H1 (cell line): ENCODE measurements around the gene NOL4L. TPM values are rescaled to one million over a fixed set of nuclear protein-coding genes. Genes with fewer than 3 reads are reported as not detected.

Experiments
- CTCF ChIA-PET: fragments of 300-600 bp; sonication (Branson Sonifier 250); formaldehyde crosslinking; loops from one replicate; lab custom pipeline; 2021; ENCODE audit not compliant: partially characterized antibody; lab: Charles Lee
- POLR2A ChIA-PET: fragments of 300-600 bp; sonication (Branson Sonifier 250); formaldehyde crosslinking; loops from one replicate; lab custom pipeline; 2021; ENCODE audit warnings: inconsistent platforms; ENCODE audit not compliant: partially characterized antibody; lab: Charles Lee
- DNase-seq, 2 experiments: peaks; one replicate each; pipeline versions ENCODE4 v3.0.0 to v3.0.0-alpha.2; 2010 to 2022; ENCODE audit warnings: low spot score in 2 of 2, low read depth in 1 of 2, mixed read lengths in 1 of 2
- FAIRE-seq: peaks from 2 replicates; lab custom pipeline; 2011; peaks lifted over from hg19 to GRCh38; lab: Jason Lieb, UNC
- H2AFZ ChIP-seq: 2 replicates; pipeline ENCODE4 v1.8.1; 2012; ENCODE audit warnings: low read length, inconsistent platforms
- H2AK5ac ChIP-seq: 2 replicates; pipeline ENCODE4 v1.6.1; 2013; ENCODE audit warnings: low read depth, low read length
- H2BK120ac ChIP-seq: replicated peaks from 2 replicates; pipeline ENCODE3; 2013; ENCODE audit warnings: low read depth, low read length, inconsistent platforms
- H2BK12ac ChIP-seq: 2 replicates; pipeline ENCODE4 v1.6.1; 2013; ENCODE audit warnings: low read depth, low read length
- H2BK15ac ChIP-seq: 2 replicates; pipeline ENCODE4 v1.6.1; 2013; ENCODE audit warnings: low read length
- H2BK20ac ChIP-seq: 2 replicates; pipeline ENCODE4 v1.6.1; 2013; ENCODE audit warnings: low read length
- H2BK5ac ChIP-seq: 2 replicates; pipeline ENCODE4 v1.6.1; 2013; ENCODE audit warnings: low read depth, low read length
- H3K14ac ChIP-seq: 2 replicates; pipeline ENCODE4 v1.6.1; 2013; ENCODE audit warnings: inconsistent platforms; ENCODE audit not compliant: insufficient read length
- H3K18ac ChIP-seq: 2 replicates; pipeline ENCODE4 v1.6.1; 2013; ENCODE audit warnings: low read length; ENCODE audit errors: extremely low read depth
- H3K23ac ChIP-seq: 2 replicates; pipeline ENCODE4 v1.6.1; 2013; ENCODE audit warnings: inconsistent platforms; ENCODE audit not compliant: insufficient read length
- H3K23me2 ChIP-seq: 2 replicates; pipeline ENCODE4 v1.6.1; 2013; ENCODE audit warnings: low read depth, low read length
- H3K27ac ChIP-seq: 2 replicates; pipeline ENCODE4 v1.6.1; 2011; ENCODE audit warnings: low read depth, low read length, inconsistent platforms
- H3K27me3 ChIP-seq, 4 experiments: replicated peaks in 1 of 4; 1 replicate in 1 of 4; 2 replicates in 3 of 4; pipeline versions ENCODE4 v1.6.1 to v1.8.1; 2011 to 2013; ENCODE audit warnings: low read length in 3 of 4, mild to moderate bottlenecking in 3 of 4, inconsistent platforms in 2 of 4, mixed read lengths in 2 of 4, moderate library complexity in 1 of 4; ENCODE audit not compliant: control insufficient read depth in 3 of 4, insufficient read depth in 3 of 4; ENCODE audit errors: extremely low read depth in 1 of 4
- H3K36me3 ChIP-seq, 4 experiments: 2 replicates each; pipeline versions ENCODE4 v1.6.1 to v1.8.1; 2011 to 2013; ENCODE audit warnings: mild to moderate bottlenecking in 4 of 4, low read length in 3 of 4, moderate library complexity in 2 of 4, control low read depth in 1 of 4, inconsistent platforms in 1 of 4; ENCODE audit not compliant: insufficient read depth in 4 of 4, control insufficient read depth in 2 of 4
- H3K4ac ChIP-seq: replicated peaks from 2 replicates; pipeline ENCODE3; 2013; ENCODE audit warnings: low read length, low read depth, mixed read lengths, inconsistent platforms; ENCODE audit not compliant: insufficient read length
- H3K4me1 ChIP-seq, 4 experiments: replicated peaks in 1 of 4; 1 replicate in 1 of 4; 2 replicates in 3 of 4; pipeline versions ENCODE4 v1.6.1 to v1.8.1; 2011 to 2013; ENCODE audit warnings: low read length in 3 of 4, inconsistent platforms in 2 of 4, mixed read lengths in 1 of 4; ENCODE audit not compliant: insufficient read depth in 4 of 4, control insufficient read depth in 3 of 4
- H3K4me2 ChIP-seq, 2 experiments: 2 replicates each; pipeline versions ENCODE4 v1.6.1 to v1.8.1; 2011 to 2013; ENCODE audit warnings: low read depth in 2 of 2, low read length in 2 of 2, control low read depth in 1 of 2, inconsistent platforms in 1 of 2, mild to moderate bottlenecking in 1 of 2; ENCODE audit not compliant: insufficient read depth in 1 of 2
- H3K4me3 ChIP-seq, 4 experiments: fragments of 200-600, 300-600 bp in 1 of 4; sonication (generic), shearing (Covaris generic), sonication (Bioruptor Twin) in 1 of 4; 2 replicates each; pipeline versions ENCODE4 v1.5.1 to v1.8.1; 2011 to 2016; ENCODE audit warnings: low read length in 4 of 4, low read depth in 3 of 4, control low read depth in 2 of 4, inconsistent platforms in 2 of 4, mild to moderate bottlenecking in 2 of 4, mixed read lengths in 1 of 4, moderate library complexity in 1 of 4; ENCODE audit not compliant: insufficient read depth in 2 of 4; ENCODE audit errors: extremely low read depth in 1 of 4
- H3K56ac ChIP-seq: replicated peaks from 2 replicates; pipeline ENCODE3; 2013; ENCODE audit warnings: low read depth, mild to moderate bottlenecking, mixed read lengths, low read length, inconsistent platforms; ENCODE audit not compliant: insufficient read length
- H3K79me1 ChIP-seq: 2 replicates; pipeline ENCODE4 v1.6.1; 2013; ENCODE audit warnings: low read depth, low read length, control low read depth
- H3K79me2 ChIP-seq, 2 experiments: 2 replicates each; pipeline versions ENCODE4 v1.6.1 to v1.8.1; 2012 to 2013; ENCODE audit warnings: low read length in 2 of 2, mild to moderate bottlenecking in 2 of 2, inconsistent platforms in 1 of 2; ENCODE audit not compliant: insufficient read depth in 2 of 2, control insufficient read depth in 1 of 2
- H3K9ac ChIP-seq, 4 experiments: replicated peaks in 1 of 4; 1 replicate in 1 of 4; 2 replicates in 3 of 4; pipeline versions ENCODE4 v1.6.1 to v1.8.1; 2011 to 2013; ENCODE audit warnings: low read depth in 3 of 4, low read length in 3 of 4, control low read depth in 2 of 4, mild to moderate bottlenecking in 2 of 4, moderate library complexity in 2 of 4, inconsistent platforms in 1 of 4; ENCODE audit errors: extremely low read depth in 1 of 4
- H3K9me3 ChIP-seq, 2 experiments: 2 replicates each; pipeline versions ENCODE4 v1.6.1 to v1.8.1; 2012 to 2013; ENCODE audit warnings: mild to moderate bottlenecking in 2 of 2, moderate library complexity in 2 of 2, control low read depth in 1 of 2, inconsistent platforms in 1 of 2, low read depth in 1 of 2, low read length in 1 of 2, mixed read lengths in 1 of 2; ENCODE audit not compliant: insufficient read depth in 2 of 2
- H4K20me1 ChIP-seq, 2 experiments: replicated peaks in 1 of 2; 2 replicates each; pipeline versions ENCODE3 to v1.8.1; 2011 to 2013; ENCODE audit warnings: inconsistent platforms in 2 of 2, low read length in 2 of 2, mild to moderate bottlenecking in 1 of 2; ENCODE audit not compliant: insufficient read depth in 2 of 2, control insufficient read depth in 1 of 2
- H4K5ac ChIP-seq: 2 replicates; pipeline ENCODE4 v1.6.1; 2013; ENCODE audit warnings: low read length, low read depth, mixed read lengths, inconsistent platforms; ENCODE audit not compliant: insufficient read length
- H4K8ac ChIP-seq: 2 replicates; pipeline ENCODE4 v1.8.0; 2013; ENCODE audit warnings: mild to moderate bottlenecking, moderate library complexity, low read length, inconsistent platforms; ENCODE audit not compliant: insufficient read depth; ENCODE audit errors: extremely low read depth
- H4K91ac ChIP-seq: replicated peaks from 2 replicates; pipeline ENCODE3; 2013; ENCODE audit warnings: low read length, mixed read lengths, inconsistent platforms; ENCODE audit not compliant: insufficient read length
- CBX5 ChIP-seq: fragments of 300-800, 300-1000 bp; sonication (generic); IDR thresholded peaks from 2 replicates; pipeline ENCODE4 v1.7.1; 2016; ENCODE audit warnings: antibody characterized with exemption, low read length, low read depth
- CHD1 ChIP-seq: IDR thresholded peaks from 2 replicates; pipeline ENCODE4 v1.6.1; 2012; ENCODE audit warnings: low read depth, low read length, improper control_type of control experiment
- EGR1 ChIP-seq: IDR thresholded peaks from 2 replicates; pipeline ENCODE4 v1.6.1; 2011; ENCODE audit warnings: low read depth, low read length, borderline replicate concordance
- FOSL1 ChIP-seq: IDR thresholded peaks from 2 replicates; pipeline ENCODE4 v1.6.1; 2011; ENCODE audit warnings: mild to moderate bottlenecking, low read depth, low read length, moderate library complexity; ENCODE audit not compliant: insufficient read depth
- HDAC6 ChIP-seq: IDR thresholded peaks from one replicate; pipeline ENCODE4 v1.7.1; 2012; ENCODE audit warnings: low read depth, mild to moderate bottlenecking, inconsistent platforms, low read length, moderate library complexity
- JUND ChIP-seq: IDR thresholded peaks from 2 replicates; pipeline ENCODE4 v1.6.1; 2011; ENCODE audit warnings: mild to moderate bottlenecking, improper control_type of control experiment, low read length
- MAFK ChIP-seq: IDR thresholded peaks from 2 replicates; pipeline ENCODE4 v1.6.1; 2012; ENCODE audit warnings: low read depth, mild to moderate bottlenecking, improper control_type of control experiment, low read length
- SAP30 ChIP-seq: fragments of 300-600 bp; sonication (generic); IDR thresholded peaks from 2 replicates; pipeline ENCODE4 v1.7.1; 2012; ENCODE audit warnings: low read length, moderate library complexity, mild to moderate bottlenecking, inconsistent platforms; ENCODE audit not compliant: insufficient read depth, insufficient replicate concordance
- SP1 ChIP-seq: IDR thresholded peaks from 2 replicates; pipeline ENCODE4 v1.6.1; 2011; ENCODE audit warnings: low read depth, low read length
- TEAD4 ChIP-seq: IDR thresholded peaks from 2 replicates; pipeline ENCODE4 v1.6.1; 2012; ENCODE audit warnings: low read depth, low read length, inconsistent platforms, mixed read lengths
- USF2 ChIP-seq: IDR thresholded peaks from 2 replicates; pipeline ENCODE4 v1.6.1; 2011; ENCODE audit warnings: low read length, improper control_type of control experiment
- YY1 ChIP-seq: IDR thresholded peaks from 2 replicates; pipeline ENCODE4 v1.6.1; 2011; ENCODE audit warnings: low read depth, mild to moderate bottlenecking, low read length
- WGBS, 2 experiments: shearing (Covaris generic) in 1 of 2; methylation state at CpG; one replicate each; pipeline versions ENCODE4 v1.1.6 to v1.1.7; 2013 to 2015; ENCODE audit warnings: low lambda C conversion rate in 2 of 2, mixed read lengths in 2 of 2, inconsistent platforms in 1 of 2, low coverage in 1 of 2, missing lambda C conversion rate in 1 of 2; ENCODE audit not compliant: insufficient replicate concordance in 2 of 2, insufficient coverage in 1 of 2, insufficient read length in 1 of 2; ENCODE audit errors: extremely low coverage in 1 of 2, missing lambda C conversion rate in 1 of 2; 5-methylcytosine and 5-hydroxymethylcytosine counted together
- polyA plus RNA-seq, 7 experiments: library from polyadenylated mRNA; depleted of rRNA in 3 of 7; stranded (reverse) in 5 of 7; unstranded in 2 of 7; fragments of >200 nt in 5 of 7; fragments of 200-250 nt in 2 of 7; gene quantifications; 1 replicate in 5 of 7; 2 replicates in 1 of 7; 4 replicates in 1 of 7; pipeline versions ENCODE4 v1.2.1 to v1.2.3, GENCODE V29; 2011 to 2013; ENCODE audit warnings: missing spikeins in 2 of 7, mixed read lengths in 2 of 7
- total RNA-seq: library from RNA; stranded (reverse); fragmentation: NEBNext Ultra II Directional; extraction: Animal tissue kit (Norgen Biotek cat#: 25700); gene quantifications from 2 replicates; pipeline ENCODE4 v1.2.1, GENCODE V29; 2021

Gene NOL4L
- total and polyA plus RNA-seq, 2 of the 8 experiments (the other 6 are each of a cell fraction or from before 2014, with no cell fraction given): 15.3 to 23.7 TPM

GRCh38 chr20:32528905-32529670, 56.0 kb downstream of the NOL4L start:
- no peak for FAIRE-seq
- Histone ChIP-seq H3K4me2 (no peak overlapping the region; a peak in 1 of 4 replicates), H2BK5ac (no peak overlapping the region), H2AFZ (no peak overlapping the region), H3K27ac (no peak overlapping the region), H3K9ac (no peak overlapping the region), H4K8ac (no peak overlapping the region), H3K4ac (no peak overlapping the region), H3K56ac (no peak overlapping the region), H3K4me3 (no peak overlapping the region), H2BK15ac (no peak overlapping the region; the same call in 1 of the 2 replicates), H2BK12ac (no peak overlapping the region), H3K23ac (no peak overlapping the region), H2BK120ac (no peak overlapping the region), H4K91ac (no peak overlapping the region), H3K79me2 (no peaks in the 10 kb centered on the region), H4K20me1 (no peaks in the 10 kb centered on the region), H3K36me3 (no peaks in the 10 kb centered on the region; a peak in 1 of 8 replicates), H2AK5ac (0 out of 2 replicates have a peak overlapping the region, but pooled peaks have one; percentile 9), H2BK20ac (no peak overlapping the region), H3K4me1 (peaks cover 3 to 13% (median 7%) of the 10 kb centered on the region in 4 experiments; a peak in 5 of 7 replicates), H3K9me3 (no peaks in the 10 kb centered on the region), H3K27me3 (peaks cover 0 to 10% (median 3%) of the 10 kb centered on the region in 4 experiments; a peak in 4 of 7 replicates), H3K23me2 (no peaks in the 10 kb centered on the region), H3K14ac (no peak overlapping the region), H4K5ac (no peak overlapping the region), H3K18ac (no peak overlapping the region), H3K79me1 (no peaks in the 10 kb centered on the region)
- ChIA-PET POLR2A (interaction anchor here (0.9 kb wide), 1 partner anchor 35 kb away, joined by 4 read pairs; no protein-coding TSS in a partner anchor), CTCF (interaction anchor here (1.0 to 10.4 kb wide), 8 partner anchors 9 to 135 kb away, joined by 3 to 85 read pairs (median 4); no protein-coding TSS in a partner anchor)
- WGBS, 2 experiments: 90% methylated on average over 13 of the region's 13 CpGs; no CpG with 5 or more reads in 1 of the 2 experiments
- no peak for DNase-seq
- no peak for TF ChIP-seq CHD1
- no peak for TF ChIP-seq SAP30
- TF ChIP-seq TEAD4: no peak
- no peak for TF ChIP-seq SP1
- no peak for TF ChIP-seq FOSL1
- no peak for TF ChIP-seq EGR1
- TF ChIP-seq USF2: no peak
- TF ChIP-seq YY1: no peak
- no peak for TF ChIP-seq MAFK
- no peak for TF ChIP-seq CBX5
- TF ChIP-seq JUND: no peak
- TF ChIP-seq HDAC6: no peak
